Suppressor macrophage treated with lipopolysaccharide for 1 hour (primary cell): Measurements from ENCODE around the gene COL28A1.
"Not testable (repeated sequence)": the region's sequence is repeated elsewhere in the genome, so short reads cannot be mapped to it uniquely, and the experiment has no call there.

Experiments used
- DNase-seq, 3 donors: peaks; one replicate each; pipeline ENCODE4 v3.0.0-alpha.2; 2020 to 2022

Gene COL28A1

DNA sequence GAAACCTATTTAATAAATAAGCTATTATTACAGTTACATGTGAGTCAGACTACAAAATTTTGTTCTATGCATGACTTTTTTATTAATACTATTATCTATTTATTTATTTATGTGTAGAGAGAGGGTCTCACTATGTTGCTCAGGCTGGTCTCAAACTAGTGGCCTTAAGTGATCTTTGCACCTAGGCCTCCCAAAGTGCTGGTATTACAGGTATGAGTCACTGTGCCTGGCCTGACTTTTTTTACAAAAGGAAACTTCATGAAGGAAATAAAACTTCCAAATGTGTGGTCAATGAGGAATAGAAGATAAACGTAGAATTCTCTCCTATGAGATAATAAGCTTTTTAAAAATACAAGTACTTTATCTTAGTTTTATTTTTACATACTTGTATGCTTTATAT is 19.0 kb downstream of the COL28A1 start:
- no peak for DNase-seq

DNA sequence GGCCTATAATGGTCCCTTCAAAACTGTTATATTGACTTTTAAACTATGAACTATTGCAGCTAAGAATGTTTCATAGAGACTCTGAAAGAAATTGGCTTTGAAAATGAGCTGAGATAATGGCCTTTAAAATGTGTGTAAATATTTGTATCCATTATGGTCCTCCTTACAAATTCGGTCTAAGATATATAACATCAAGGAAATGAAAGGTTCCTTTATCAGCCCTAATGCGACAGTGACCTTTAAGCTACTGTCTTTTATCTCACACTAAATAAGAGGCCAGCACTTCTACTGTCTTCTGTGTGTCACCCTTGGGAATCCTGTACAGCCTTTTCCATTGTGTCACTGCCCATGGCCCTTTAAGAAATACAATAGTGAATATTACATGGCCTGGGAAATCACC is 19.5 kb downstream of the COL28A1 start:
- peak; percentile 9 to 23 (median 20) for DNase-seq

GRCh38 chr7:7512861-7513597 is 22.6 kb downstream of the COL28A1 start:
- DNase-seq = no peak

GRCh38 chr7:7510794-7511193 is 24.9 kb downstream of the COL28A1 start:
- DNase-seq = no peak

DNA sequence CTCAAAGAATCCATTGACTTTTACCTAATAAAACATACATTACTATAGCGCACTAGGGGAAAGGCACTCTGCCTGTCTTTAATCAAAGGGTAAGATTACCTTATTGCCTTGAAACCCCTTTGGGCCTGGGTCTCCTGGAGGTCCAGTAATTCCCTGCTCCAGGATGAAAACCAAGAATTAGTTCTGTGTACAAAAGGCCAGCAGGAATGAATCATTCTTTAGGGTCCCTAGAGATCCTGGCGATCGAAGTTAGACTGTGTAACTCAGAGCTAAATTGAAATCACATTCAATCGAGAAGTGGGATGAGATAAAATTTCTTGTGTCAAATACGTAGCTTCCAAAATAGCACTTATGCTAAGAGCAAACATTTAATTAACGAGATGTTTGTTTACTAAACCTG is 29.8 kb downstream of the COL28A1 start:
- DNase-seq = no peak

DNA sequence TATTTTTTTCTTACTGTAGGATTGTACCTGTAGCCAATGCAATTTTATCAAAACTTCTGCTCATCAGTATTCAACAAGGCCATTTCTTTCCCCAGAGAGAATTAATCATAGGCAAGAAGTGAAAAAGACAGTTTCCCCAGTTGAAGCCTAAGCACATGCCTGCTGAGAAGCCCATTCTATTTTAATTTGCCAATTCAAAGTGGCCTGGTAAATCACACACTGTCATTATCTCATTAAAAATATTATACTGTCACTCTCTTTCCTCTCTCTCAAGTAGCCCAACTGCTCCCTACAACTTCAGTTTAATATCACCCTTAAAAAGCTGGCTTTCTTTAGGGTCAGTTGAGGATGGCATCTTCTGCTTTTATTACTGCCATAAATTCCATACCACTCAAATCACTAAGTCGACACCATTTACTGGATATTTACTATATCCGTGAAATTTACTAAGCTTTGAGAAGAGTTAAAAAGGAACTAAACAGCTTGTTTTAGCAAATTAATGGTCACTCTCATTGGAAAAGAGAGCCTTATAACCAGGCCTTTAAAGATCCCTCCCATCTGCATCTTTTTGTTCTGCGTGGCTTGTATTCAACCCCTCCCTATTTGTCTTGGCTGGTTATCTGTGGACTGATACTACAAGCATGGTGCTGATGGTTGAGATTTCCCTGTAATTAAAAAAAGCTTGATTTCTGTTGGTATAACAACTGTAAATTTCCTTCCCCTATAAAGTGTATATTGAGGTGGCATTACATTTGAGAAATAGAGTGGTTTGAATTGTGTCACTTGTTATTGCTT is 30.6 kb downstream of the COL28A1 start:
- no peak for DNase-seq

DNA sequence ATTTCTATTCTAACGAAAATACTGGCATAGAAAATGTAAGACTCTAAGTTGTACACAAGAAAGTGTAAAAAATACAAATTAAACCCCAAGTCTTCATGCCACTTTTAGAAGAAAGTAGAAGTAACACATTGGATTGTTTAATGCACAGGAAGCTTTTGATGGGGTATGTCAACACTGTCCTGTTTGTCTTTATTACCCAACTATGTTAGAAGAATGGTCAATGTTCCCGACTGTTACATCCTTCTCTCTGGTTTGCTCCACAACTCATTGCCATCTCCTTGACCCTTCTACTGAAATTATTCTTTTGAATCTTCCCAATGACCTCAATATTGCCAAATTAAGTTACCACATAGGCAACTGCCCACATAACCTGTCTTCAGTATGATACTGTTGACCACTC is 35.8 kb downstream of the COL28A1 start:
- no peak for DNase-seq

DNA sequence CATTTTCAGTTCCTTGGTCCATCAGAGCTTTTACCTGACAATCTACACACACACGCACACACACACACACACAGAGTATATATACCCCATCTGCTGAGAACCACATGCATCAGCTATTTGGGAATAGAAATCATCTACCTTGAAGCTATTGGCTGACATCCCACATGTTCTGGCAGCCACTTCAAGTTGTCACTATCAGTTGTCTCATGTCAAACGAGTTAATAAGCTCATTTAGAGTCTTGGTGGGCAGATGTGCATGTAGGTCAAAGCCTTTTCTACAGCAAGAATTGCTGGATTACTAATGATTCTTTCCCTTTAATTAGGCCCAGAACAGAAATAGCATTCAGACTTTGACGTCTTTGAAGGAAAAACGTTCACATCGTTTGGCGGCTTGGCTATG is 36.8 kb downstream of the COL28A1 start:
- DNase-seq = no peak

GRCh38 chr7:7496311-7496710 is 39.4 kb downstream of the COL28A1 start:
- no peak for DNase-seq

GRCh38 chr7:7495171-7495570 is 40.5 kb downstream of the COL28A1 start:
- DNase-seq = no peak

- DNase-seq = peak; percentile 14 to 43 (median 37)
Observed at GRCh38 chr7:7491044-7491443, 44.6 kb downstream of the COL28A1 start.

DNA sequence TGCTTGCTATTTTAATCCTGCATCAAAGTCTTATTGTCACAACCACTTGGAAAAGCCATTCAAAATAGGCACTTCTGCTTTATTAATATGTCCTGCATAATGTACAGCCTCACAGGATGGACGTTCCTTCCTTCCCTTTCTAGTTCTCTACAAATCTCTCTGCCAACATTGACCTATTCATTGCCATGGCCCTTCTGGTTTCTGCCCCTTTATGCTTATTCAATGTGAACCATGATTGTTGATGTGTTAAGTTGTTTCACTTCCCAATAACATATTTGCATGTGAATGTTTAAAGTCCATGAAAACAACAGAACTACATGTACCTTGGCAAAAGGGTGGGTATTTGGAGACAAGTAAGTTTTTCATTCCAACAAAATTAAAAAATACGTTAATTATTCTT is 45.7 kb downstream of the COL28A1 start:
- DNase-seq = peak; percentile 6 to 20 (median 12)

GRCh38 chr7:7489546-7489945 is 46.1 kb downstream of the COL28A1 start:
- DNase-seq = no peak

DNA sequence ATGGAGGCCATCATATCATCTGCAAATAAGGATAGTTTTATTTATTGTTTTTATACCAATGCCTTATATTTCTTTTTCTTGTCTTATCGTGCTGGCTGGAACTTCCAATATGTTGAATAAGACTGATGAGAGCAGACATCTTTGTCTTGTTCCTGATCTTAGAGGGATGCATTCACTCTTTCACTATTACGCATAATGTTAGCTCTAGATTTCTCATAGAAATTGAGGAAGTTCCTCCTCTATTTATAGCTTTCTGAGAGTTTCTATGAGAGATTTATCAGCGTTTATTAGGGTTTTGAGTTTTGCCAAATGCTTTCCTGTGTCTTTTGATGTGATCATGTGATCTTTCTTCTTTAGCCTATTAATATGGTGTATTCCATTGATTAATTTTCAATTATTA is 49.3 kb downstream of the COL28A1 start:
- DNase-seq = peak in 2 of 3 donors; percentile 26

GRCh38 chr7:7484072-7484471 is 51.6 kb downstream of the COL28A1 start:
- no peak for DNase-seq

DNA sequence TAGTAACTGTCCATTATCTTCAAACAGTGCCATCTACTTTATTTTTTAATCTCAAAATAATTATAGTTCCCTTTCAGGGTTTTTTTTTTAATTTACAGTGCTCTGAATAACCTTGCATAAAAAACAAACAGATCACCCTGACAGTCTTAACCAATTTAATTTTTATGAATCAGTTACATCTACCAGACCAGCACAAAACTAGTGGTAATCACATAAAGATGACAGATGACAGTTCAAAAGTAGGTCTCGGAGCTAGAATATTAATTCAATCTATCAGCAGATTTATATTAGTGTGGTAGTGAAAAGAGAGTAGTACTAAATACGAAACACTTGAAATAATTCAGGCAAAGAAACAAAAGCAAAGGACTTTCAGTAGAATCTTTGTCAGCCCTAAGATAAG is 53.9 kb downstream of the COL28A1 start:
- DNase-seq = no peak

- DNase-seq = no peak
Observed at GRCh38 chr7:7479275-7479805, 56.3 kb downstream of the COL28A1 start.

DNA sequence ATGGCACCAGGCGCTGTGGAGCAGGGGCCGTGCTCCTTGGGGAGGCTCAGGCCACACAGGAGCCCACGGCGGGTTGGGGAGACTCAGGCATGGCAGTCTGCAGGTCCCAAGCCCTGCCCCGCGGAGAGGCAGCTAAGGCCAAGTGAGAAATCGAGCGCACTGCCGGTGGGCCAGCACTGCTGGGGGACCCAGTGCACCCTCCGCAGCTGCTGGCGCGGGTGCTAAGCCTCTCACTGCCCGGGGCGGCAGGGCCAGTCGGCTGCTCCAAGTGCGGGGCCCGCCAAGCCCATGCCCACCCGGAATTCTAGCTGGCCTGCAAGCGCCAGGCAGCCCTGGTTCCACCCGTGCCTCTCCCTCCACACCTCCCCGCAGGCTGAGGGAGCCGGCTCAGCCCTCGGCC is 57.1 kb downstream of the COL28A1 start:
- DNase-seq = no peak

DNA sequence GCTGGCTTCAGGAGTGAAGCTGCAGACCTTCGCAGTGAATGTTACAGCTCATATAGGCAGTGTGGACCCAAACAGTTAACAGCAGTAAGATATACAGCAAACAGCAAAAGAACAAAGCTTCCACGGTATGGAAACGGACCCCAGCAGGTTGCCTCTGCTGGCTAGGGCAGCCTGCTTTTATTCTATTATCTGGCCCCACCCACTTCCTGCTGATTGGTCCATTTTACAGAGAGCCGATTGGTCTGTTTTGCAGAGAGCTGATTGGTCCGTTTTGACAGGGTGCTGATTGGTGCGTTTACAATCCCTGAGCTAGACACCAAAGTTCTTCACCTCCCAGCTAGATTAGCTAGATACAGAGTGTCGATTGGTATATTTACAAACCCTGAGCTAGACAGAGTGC is 58.0 kb downstream of the COL28A1 start:
- DNase-seq = not testable (repeated sequence)

DNA sequence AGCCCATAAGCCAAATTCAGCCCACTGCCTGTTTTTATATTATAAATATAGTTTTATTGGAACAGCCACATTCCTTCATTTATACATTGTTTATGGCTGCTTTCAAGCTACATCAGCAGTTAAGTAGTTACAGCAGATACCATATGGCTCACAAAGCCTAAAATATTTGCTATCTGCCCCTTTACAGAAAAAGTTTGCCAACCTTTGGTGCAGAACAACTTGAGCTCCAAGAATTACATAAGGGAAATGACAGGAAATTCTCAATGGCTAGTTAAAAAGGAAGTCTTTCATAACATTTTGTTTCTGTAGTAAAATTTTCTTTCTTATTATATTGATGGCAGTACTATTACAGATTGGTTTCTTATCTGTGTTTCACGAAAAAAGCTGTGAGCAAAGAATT is 59.3 kb downstream of the COL28A1 start:
- DNase-seq = no peak

DNA sequence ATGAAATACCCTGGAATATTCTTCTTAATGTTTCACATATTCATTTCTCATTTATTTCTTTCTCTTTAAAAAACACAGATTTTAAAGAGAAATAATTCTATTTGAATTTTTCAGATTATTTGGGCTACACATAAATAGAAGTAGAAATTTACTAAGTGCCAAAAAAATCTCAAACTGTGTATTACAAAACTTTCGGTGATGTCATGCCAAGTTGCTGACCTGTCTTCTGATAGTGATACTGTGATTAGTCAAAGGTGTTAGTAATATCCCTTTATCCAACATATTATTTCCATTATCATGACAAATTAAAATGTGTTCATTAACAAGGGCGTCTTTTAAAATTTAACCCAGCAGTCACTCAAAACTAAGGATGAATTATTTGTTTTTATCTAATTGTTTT is 60.1 kb downstream of the COL28A1 start:
- DNase-seq = no peak

- DNase-seq = no peak
Observed at GRCh38 chr7:7474436-7474835, 61.2 kb downstream of the COL28A1 start.

DNA sequence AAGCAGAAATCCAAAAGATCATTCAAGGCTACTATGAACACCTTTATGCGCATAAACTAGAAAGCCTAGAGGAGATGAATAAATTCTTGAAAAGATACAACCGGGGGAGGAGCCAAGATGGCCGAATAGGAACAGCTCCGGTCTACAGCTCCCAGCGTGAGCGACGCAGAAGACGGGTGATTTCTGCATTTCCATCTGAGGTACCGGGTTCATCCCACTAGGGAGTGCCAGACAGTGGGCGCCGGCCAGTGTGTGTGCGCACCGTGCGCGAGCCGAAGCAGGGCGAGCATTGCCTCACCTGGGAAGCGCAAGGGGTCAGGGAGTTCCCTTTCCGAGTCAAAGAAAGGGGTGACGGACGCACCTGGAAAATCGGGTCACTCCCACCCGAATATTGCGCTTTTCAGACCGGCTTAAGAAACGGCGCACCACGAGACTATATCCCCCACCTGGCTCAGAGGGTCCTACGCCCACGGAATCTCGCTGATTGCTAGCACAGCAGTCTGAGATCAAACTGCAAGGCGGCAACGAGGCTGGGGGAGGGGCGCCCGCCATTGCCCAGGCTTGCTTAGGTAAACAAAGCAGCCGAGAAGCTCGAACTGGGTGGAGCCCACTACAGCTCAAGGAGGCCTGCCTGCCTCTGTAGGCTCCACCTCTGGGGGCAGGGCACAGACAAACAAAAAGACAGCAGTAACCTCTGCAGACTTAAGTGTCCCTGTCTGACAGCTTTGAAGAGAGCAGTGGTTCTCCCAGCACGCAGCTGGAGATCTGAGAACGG is 70.5 kb downstream of the COL28A1 start:
- DNase-seq = not testable (repeated sequence)
